HepG2 (cell line): ENCODE data around the gene STAG3. TPM values are rescaled to one million over a fixed set of nuclear protein-coding genes. Genes with fewer than 3 reads are reported as not detected.

Experiments
- AGO1 ChIP-seq: fragments of 200-400 bp; formaldehyde crosslinking; IDR thresholded peaks from 2 replicates; pipeline ENCODE4 v1.6.1; 2017; ENCODE audit warnings: mild to moderate bottlenecking, low read depth, low read length, moderate library complexity; ENCODE audit not compliant: poor library complexity, severe bottlenecking
- CAMTA2 ChIP-seq: sonication (generic); formaldehyde crosslinking; IDR thresholded peaks from 2 replicates; pipeline ENCODE4 v1.4.0; 2020; ENCODE audit warnings: mild to moderate bottlenecking, missing genetic modification reagents, borderline replicate concordance
- E2F1 ChIP-seq: sonication (generic); formaldehyde crosslinking; IDR thresholded peaks from 2 replicates; pipeline ENCODE4 v1.5.0; 2020; ENCODE audit warnings: missing genetic modification reagents
- GATAD1 ChIP-seq: IDR thresholded peaks from 2 replicates; pipeline ENCODE4 v1.6.1; 2016; ENCODE audit warnings: missing genetic modification reagents, missing compliant biosample characterization
- MAFK ChIP-seq, 2 experiments: IDR thresholded peaks in 1 of 2; conservative IDR thresholded peaks in 1 of 2; 2 replicates each; pipeline ENCODE4 v1.6.1; 2011; ENCODE audit warnings: improper control_type of control experiment in 2 of 2, low read length in 2 of 2
- MEIS2 ChIP-seq: sonication (generic); formaldehyde crosslinking; IDR thresholded peaks from 2 replicates; pipeline ENCODE4 v1.9.0; 2021; ENCODE audit warnings: mild to moderate bottlenecking, missing genetic modification reagents
- PAXIP1 ChIP-seq: sonication (generic); formaldehyde crosslinking; conservative IDR thresholded peaks from 2 replicates; pipeline ENCODE4 v1.4.0; 2020; ENCODE audit warnings: mild to moderate bottlenecking, missing genetic modification reagents, moderate library complexity
- PCBP1 ChIP-seq: fragments of 200-400 bp; formaldehyde crosslinking; IDR thresholded peaks from 2 replicates; pipeline ENCODE4 v1.6.1; 2017; ENCODE audit warnings: mild to moderate bottlenecking, low read depth, low read length, borderline replicate concordance
- SAP130 ChIP-seq: IDR thresholded peaks from 2 replicates; pipeline ENCODE4 v1.6.1; 2016; ENCODE audit warnings: low read depth
- SOX6 ChIP-seq, 2 experiments: fragments of 450-650 bp in 1 of 2; sonication (generic) in 1 of 2; formaldehyde crosslinking in 1 of 2; IDR thresholded peaks; 2 replicates each; pipeline versions ENCODE4 v1.4.0 to v1.6.1; 2017 to 2020; ENCODE audit warnings: antibody characterized with exemption in 1 of 2, mild to moderate bottlenecking in 1 of 2, missing genetic modification reagents in 1 of 2
- U2AF1 ChIP-seq: fragments of 200-400 bp; formaldehyde crosslinking; optimal IDR thresholded peaks from 2 replicates; pipeline ENCODE3; 2017; ENCODE audit warnings: mild to moderate bottlenecking, low read depth, low read length
- ZNF136 ChIP-seq: sonication (generic); formaldehyde crosslinking; IDR thresholded peaks from 2 replicates; pipeline ENCODE4 v1.8.1; 2022; ENCODE audit warnings: low read depth, mild to moderate bottlenecking, moderate library complexity, missing genetic modification reagents
- ZNF224 ChIP-seq: sonication (generic); formaldehyde crosslinking; IDR thresholded peaks from 2 replicates; pipeline ENCODE4 v1.5.0; 2020; ENCODE audit warnings: mild to moderate bottlenecking, missing genetic modification reagents
- ZNF253 ChIP-seq: sonication (generic); formaldehyde crosslinking; IDR thresholded peaks from 2 replicates; pipeline ENCODE4 v1.8.0; 2022; ENCODE audit warnings: mild to moderate bottlenecking, missing genetic modification reagents, borderline replicate concordance
- ZNF609 ChIP-seq: sonication (generic); formaldehyde crosslinking; IDR thresholded peaks from 2 replicates; pipeline ENCODE4 v1.4.0; 2020; ENCODE audit warnings: mild to moderate bottlenecking, missing genetic modification reagents, borderline replicate concordance
- ZNF678 ChIP-seq: sonication (generic); formaldehyde crosslinking; IDR thresholded peaks from 2 replicates; pipeline ENCODE4 v1.4.0; 2020; ENCODE audit warnings: mild to moderate bottlenecking, missing genetic modification reagents
- ZNF883 ChIP-seq: sonication (generic); formaldehyde crosslinking; IDR thresholded peaks from 2 replicates; pipeline ENCODE4 v1.5.1; 2020; ENCODE audit warnings: mild to moderate bottlenecking, missing genetic modification reagents; ENCODE audit errors: not compliant biosample characterization
- ZSCAN29 ChIP-seq: sonication (generic); formaldehyde crosslinking; conservative IDR thresholded peaks from 2 replicates; pipeline ENCODE4 v1.4.0; 2020; ENCODE audit warnings: mild to moderate bottlenecking, missing genetic modification reagents
- polyA plus RNA-seq, 8 experiments: library from polyadenylated mRNA; depleted of rRNA in 3 of 8; stranded (reverse) in 7 of 8; unstranded in 1 of 8; fragments of >200 nt; fragmentation: Illumina TruSeq in 4 of 8; extraction: Trizol in 4 of 8; gene quantifications; 2 replicates each; pipeline versions ENCODE4 v1.2.1 to v1.2.3, GENCODE V29; 2011 to 2016; ENCODE audit warnings: low read depth in 4 of 8, missing spikeins in 1 of 8, mixed read lengths in 1 of 8; ENCODE audit not compliant: insufficient read depth in 1 of 8
- total RNA-seq, 5 experiments: library from RNA; depleted of rRNA; stranded (reverse); fragments of >200 nt; fragmentation: Illumina TruSeq; extraction: Trizol; gene quantifications; 2 replicates each; pipeline ENCODE4 v1.2.3, GENCODE V29; 2016; ENCODE audit warnings: low read depth in 1 of 5

The STAG3 gene
- total and polyA plus RNA-seq, 2 of the 13 experiments (the other 11 are each of a cell fraction or from before 2014, with no cell fraction given), result 0.09 to 0.33 TPM

- TF ChIP-seq PAXIP1 (CRISPR knock-in tag), result peak; percentile 45
- TF ChIP-seq CAMTA2 (CRISPR knock-in tag), result no peak
- TF ChIP-seq SAP130, result peak; percentile 92
- no peak for TF ChIP-seq U2AF1
- 0 out of 2 replicates have a peak, but pooled peaks have one; percentile 15 for TF ChIP-seq ZNF136 (CRISPR knock-in tag)
- TF ChIP-seq ZNF678 (CRISPR knock-in tag), result 0 out of 2 replicates have a peak, but pooled peaks have one; percentile 39
- TF ChIP-seq ZNF224 (CRISPR knock-in tag), result no peak
- TF ChIP-seq MEIS2, result no peak
- TF ChIP-seq GATAD1 (CRISPR knock-in tag), result peak; percentile 82
- no peak for TF ChIP-seq SOX6 (IDR thresholded peaks at IDR 0.05)
- peak; percentile 40 for TF ChIP-seq SOX6 (CRISPR knock-in tag; IDR thresholded peaks at IDR 0.05)
- no peak for TF ChIP-seq E2F1
- TF ChIP-seq AGO1, result peak; percentile 86
- peak; percentile 56; the same call in 1 of the 2 replicates for TF ChIP-seq ZNF609
- TF ChIP-seq ZNF883 (CRISPR knock-in tag), result peak; percentile 73
- TF ChIP-seq MAFK (conservative IDR thresholded peaks at IDR 0.05 in 1 of 2, IDR thresholded peaks at IDR 0.05 in 1 of 2; ENCODE audit: low read length in 2 of 2), result no peak
- TF ChIP-seq ZSCAN29 (CRISPR knock-in tag), result 0 out of 2 replicates have a peak, but pooled peaks have one; percentile 36
- TF ChIP-seq PCBP1, result peak; percentile 45; the same call in 1 of the 2 replicates
- no peak for TF ChIP-seq ZNF253 (CRISPR knock-in tag)
These were observed 19.3 kb upstream of the STAG3 start, which contains the start of gene TRAPPC14 (continued) for GRCh38 chr7:100158229-100159098.
